ENCODE results near the gene FAT3. TPM values are rescaled to one million over a fixed set of nuclear protein-coding genes. Genes with fewer than 3 reads are reported as not detected.

The FAT3 gene
- total RNA-seq (2021; ENCODE audit: unreplicated experiment) (0.02 TPM), Bru-seq, nascent RNA (percentile 0 among the genes with signal in this experiment), BruChase-seq, experiment 1, labeled RNA remaining after a 6-hour chase (percentile 0 among the genes with signal in this experiment), BruChase-seq, experiment 2, labeled RNA remaining after a 2-hour chase (not detected)
- polyA plus RNA-seq (2012), result not detected in 2 replicates
- long read RNA-seq, result 0 reads

GRCh38 chr11:92224407-92225124 lies at the start of gene FAT3:
Gene FAT3 (plus strand): TSS chr11:92224818. CDS start chr11:92352113, 127,295 bp downstream.
- H3K4me1 ChIP-seq (ENCODE audit: control insufficient read depth in 1 of 2, insufficient read depth in 2 of 2, low read length in 2 of 2), result no peaks in the 10 kb centered on the region
- no peak within 1 kb of the TSS for H2AFZ ChIP-seq (ENCODE audit: low read depth, low read length, poor library complexity, severe bottlenecking)
- H3K4me2 ChIP-seq (ENCODE audit: low read length), result no peak within 1 kb of the TSS
- intact Hi-C loops (cut with micrococcal nuclease), result no loop called here
- ATAC-seq (no peak), DNase-seq (ENCODE audit: low read depth, low spot score) (no peak)
- ChIA-PET POLR2A (no interaction called here), RAD21 (ENCODE audit: low non-redundant PET in 1 of 2, low total read pairs in 2 of 2, uncharacterized antibody in 2 of 2, unreplicated experiment in 2 of 2) (no interaction called here), CTCF (no interaction called here)
- H4K20me1 ChIP-seq (ENCODE audit: insufficient read depth), result no peaks in the 10 kb centered on the region
- H3K9me2 ChIP-seq (ENCODE audit: insufficient read depth), result no peaks in the 10 kb centered on the region
- no peak within 1 kb of the TSS for H3K27ac ChIP-seq (ENCODE audit: low read depth, low read length)
- TF ChIP-seq ZBTB33 (IDR thresholded peaks at IDR 0.05; ENCODE audit: extremely low read depth, insufficient replicate concordance, low read length), result no peak
- TF ChIP-seq SP1 (IDR thresholded peaks at IDR 0.05; ENCODE audit: low read depth), result no peak
- TF ChIP-seq JUND (IDR thresholded peaks at IDR 0.05), result no peak
- TF ChIP-seq YY1 (IDR thresholded peaks at IDR 0.05; ENCODE audit: extremely low read depth, insufficient replicate concordance, low read depth, low read length), result no peak
- TF ChIP-seq TCF7L2 (IDR thresholded peaks at IDR 0.05; ENCODE audit: borderline replicate concordance, extremely low read depth, insufficient read depth, insufficient read length), result no peak
- TF ChIP-seq RAD21 (IDR thresholded peaks at IDR 0.05; ENCODE audit: low read depth), result no peak
- no peak for TF ChIP-seq REST (IDR thresholded peaks at IDR 0.05; ENCODE audit: low read depth)
- no peak for TF ChIP-seq SRF (IDR thresholded peaks at IDR 0.05; ENCODE audit: low read depth)
- no peak for TF ChIP-seq CTCF (IDR thresholded peaks at IDR 0.05 in 2 of 3, conservative IDR thresholded peaks at IDR 0.05 in 1 of 3; ENCODE audit: borderline replicate concordance in 1 of 3, insufficient read depth in 1 of 3, low read depth in 2 of 3, low read length in 2 of 3)
- no peak for TF ChIP-seq CBX3 (IDR thresholded peaks at IDR 0.05; ENCODE audit: low read depth)
- TF ChIP-seq FOSL1 (IDR thresholded peaks at IDR 0.05; ENCODE audit: low read depth), result no peak
- TF ChIP-seq EGR1 (IDR thresholded peaks at IDR 0.05; ENCODE audit: low read depth), result no peak
- no peak for TF ChIP-seq POLR2AphosphoS5 (IDR thresholded peaks at IDR 0.05; ENCODE audit: low read depth, low read length)
- no peak for TF ChIP-seq MAX (IDR thresholded peaks at IDR 0.05)
- no peak for TF ChIP-seq POLR2A (IDR thresholded peaks at IDR 0.05; ENCODE audit: borderline replicate concordance, extremely low read depth, insufficient read depth, insufficient read length)
- no peak for TF ChIP-seq ZNF274 (IDR thresholded peaks at IDR 0.05; ENCODE audit: low read depth, low read length)
- no peaks in the 10 kb centered on the region for H3K79me2 ChIP-seq (ENCODE audit: insufficient read depth, low read length)
- no peaks in the 10 kb centered on the region for H3K27me3 ChIP-seq (ENCODE audit: insufficient read depth, low read length)
- H3K9ac ChIP-seq (ENCODE audit: low read length), result no peak within 1 kb of the TSS
- H3K36me3 ChIP-seq (ENCODE audit: control insufficient read depth in 1 of 2, insufficient read depth in 2 of 2, low read length in 2 of 2), result no peaks in the 10 kb centered on the region
- H3K4me3 ChIP-seq (replicated peaks in 1 of 2; ENCODE audit: low read depth in 1 of 2, low read length in 2 of 2), result no peak within 1 kb of the TSS
- no TSS peak for BruUV-seq (replicated peaks)
- H3K9me3 ChIP-seq (ENCODE audit: control insufficient read depth in 1 of 2, insufficient read depth in 1 of 2, low read depth in 1 of 2, low read length in 2 of 2), result peaks cover 0 to 4% of the 10 kb centered on the region in 2 experiments; a peak in 2 of 4 replicates
